NCI-H187 (cell line): ENCODE data around the gene LIMS3.
"Not testable (repeated sequence)": the region's sequence is repeated elsewhere in the genome, so short reads cannot be mapped to it uniquely, and the experiment has no call there.

Experiments used
- DNase-seq, 2 experiments: peaks; one replicate each; lab custom pipeline; 2025; lab: John Stamatoyannopoulos, UW

The LIMS3 gene, protein sequence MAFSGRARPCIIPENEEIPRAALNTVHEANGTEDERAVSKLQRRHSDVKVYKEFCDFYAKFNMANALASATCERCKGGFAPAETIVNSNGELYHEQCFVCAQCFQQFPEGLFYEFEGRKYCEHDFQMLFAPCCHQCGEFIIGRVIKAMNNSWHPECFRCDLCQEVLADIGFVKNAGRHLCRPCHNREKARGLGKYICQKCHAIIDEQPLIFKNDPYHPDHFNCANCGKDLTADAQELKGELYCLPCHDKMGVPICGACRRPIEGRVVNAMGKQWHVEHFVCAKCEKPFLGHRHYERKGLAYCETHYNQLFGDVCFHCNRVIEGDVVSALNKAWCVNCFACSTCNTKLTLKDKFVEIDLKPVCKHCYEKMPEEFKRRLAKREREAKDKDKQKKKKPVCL

DNA sequence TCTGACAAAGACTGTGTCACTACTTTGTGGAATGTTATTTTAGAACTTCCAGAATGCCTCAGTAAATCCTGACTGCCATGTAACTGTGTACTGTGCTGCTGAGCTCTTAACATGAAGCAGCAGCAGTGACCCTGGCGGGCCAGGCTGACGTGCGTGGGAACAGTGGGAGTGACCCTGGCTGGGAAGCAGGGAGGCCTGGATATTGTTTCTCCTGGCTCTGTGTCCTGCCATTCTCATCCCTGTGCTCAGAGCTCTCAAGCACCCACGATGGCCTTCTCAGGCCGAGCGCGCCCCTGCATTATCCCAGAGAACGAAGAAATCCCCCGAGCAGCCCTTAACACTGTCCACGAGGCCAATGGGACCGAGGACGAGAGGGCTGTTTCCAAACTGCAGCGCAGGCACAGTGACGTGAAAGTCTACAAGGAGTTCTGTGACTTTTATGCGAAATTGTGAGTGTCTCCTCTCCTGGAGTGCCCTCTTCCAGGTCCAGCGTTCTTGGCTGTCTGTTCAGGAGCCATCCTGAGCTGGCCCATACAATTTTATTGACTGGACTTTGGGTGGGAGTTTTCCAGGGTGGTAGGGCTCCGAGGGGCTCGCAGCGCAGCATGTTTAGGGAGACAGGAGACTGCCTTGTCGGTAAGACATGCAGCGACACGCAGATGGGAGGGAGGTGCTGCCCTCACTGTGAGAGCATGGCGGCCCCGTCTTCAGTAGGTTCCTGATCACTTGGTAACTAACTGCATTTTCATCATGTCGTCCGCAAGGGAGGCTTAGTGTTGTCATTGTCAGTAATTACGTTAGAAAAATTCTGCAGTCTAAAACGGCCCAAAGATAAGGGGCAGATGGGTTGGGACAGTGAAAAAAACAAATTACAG, at the start of gene LIMS3:
LIMS3 (plus strand) TSS at position 227 of the 875 bp plus-strand sequence; CDS start at position 268, 41 bp downstream.
- DNase-seq = not testable (repeated sequence)

DNA sequence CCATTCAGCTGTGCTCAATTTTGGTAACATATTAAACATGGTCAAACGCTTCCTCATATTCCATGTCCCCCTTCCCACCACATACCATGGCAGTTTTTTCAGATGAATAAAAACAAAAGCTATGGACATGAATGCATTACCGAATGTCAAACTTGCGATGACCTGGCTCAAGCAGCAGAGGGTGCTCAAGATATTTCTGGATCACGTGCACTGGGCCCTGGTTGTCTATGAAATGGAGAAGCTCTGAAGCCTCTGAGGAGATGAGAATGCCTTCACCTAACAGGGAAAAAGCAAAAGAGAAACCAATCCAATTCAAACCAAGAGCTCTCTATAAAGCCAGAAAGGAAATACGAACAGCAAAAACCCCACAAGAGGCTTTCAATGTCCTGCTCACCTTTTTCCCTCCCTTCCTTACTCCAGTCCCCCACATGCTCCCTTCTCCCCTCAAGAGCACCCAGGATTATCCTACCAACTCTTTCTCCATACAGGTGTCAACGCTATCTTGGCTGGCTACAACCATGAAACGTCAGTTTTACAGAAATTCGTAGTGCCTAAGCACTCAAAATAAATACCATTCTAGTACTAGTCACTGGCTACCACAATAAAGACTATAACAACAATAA, 27.2 kb upstream of the LIMS3 start:
- not testable (repeated sequence) for DNase-seq

DNA sequence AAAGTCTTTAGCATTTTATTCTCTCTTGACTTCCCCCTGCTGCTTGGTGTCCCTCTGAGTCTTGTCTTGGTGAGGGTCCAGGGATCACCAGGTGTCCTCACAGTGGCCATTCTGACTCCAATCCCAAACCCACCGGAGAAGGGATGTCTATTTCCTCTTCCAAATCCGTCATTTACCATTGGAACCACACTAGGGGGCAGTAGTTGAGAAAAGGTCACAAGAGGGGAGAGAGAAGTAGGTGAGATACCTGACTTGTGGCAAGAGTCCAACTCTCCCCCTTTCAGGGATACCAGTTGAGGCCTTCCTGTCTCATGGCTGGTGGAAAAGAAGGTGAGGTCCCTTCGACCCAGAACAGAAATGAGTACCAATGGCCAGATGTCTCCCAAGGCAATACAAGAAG, 21.9 kb upstream of the LIMS3 start:
- DNase-seq = not testable (repeated sequence)

DNA sequence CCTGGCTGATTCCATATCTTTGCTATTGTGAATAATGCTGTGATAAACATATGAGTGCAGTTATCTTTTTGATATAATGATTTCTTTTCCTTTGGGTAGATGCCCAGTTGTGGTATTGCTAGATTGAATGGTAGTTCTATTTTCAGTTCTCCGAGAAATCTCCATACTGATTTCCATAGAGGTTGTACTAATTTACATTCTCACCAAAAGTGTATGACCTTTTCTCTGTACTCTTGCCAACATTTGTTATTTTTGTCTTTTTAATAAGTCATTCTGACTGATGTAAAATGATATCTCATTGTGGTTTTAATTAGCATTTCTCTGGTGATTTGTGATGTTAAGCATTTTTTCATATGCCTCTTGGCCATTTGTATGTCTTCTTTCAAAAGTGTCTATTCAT, 16.4 kb upstream of the LIMS3 start:
- not testable (repeated sequence) for DNase-seq

DNA sequence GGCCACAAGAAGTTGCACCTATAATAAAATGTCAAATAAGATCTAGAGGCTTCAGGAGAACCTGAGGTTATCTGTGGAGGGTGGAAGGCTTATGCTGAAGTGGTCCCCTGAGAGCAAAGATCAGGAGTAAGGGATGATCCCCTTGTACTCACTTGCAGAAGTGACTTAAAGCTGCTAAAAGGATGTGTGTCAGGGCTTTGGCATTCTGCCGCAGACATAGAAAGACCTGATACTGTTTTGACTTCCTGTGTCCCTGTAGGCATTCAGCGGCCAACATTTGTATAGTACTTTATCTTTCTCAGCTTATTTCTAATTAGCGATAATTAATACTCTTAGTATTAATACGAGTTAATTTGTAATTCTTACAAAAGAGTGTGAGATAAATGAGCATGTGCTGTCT, 10.1 kb upstream of the LIMS3 start:
- not testable (repeated sequence) for DNase-seq

DNA sequence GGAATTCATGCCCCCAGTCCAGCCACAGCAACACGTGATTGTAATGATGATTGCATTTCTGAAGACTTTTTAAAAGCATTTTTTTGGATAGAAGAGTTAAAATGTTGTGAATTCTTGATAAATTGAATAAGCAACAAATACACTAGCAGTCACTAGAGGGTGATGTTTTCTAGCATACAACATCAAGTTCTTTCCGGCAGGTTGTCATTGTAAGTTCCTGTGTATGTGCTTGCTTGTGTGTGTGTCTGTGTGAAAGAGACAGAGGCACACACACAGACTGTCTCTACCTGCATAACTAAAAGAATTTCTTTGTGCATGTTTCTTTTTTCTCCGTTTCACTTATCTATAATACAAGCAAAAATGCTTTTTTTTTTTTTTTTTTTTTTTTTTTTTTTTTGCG, 8.6 kb upstream of the LIMS3 start:
- DNase-seq = not testable (repeated sequence)

DNA sequence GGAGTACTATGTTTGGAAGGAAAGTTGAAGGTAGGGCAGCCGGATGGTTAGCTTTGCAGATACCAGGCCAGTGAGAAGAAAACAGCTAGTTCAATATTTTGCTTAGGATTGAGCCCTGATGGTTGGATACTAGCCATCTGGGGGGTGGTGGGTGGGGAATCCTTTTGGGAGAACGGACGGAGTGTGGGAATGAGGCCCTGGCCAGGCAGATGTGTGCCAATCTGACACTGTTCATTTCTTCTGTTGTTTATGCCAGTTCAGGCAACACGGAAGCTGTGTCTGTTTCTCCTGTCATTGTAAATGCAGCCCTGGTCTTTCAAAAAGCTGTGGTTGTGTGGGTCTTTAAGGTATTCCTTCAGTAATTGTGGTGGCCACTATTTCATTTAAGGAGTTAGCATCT, 7.5 kb upstream of the LIMS3 start:
- not testable (repeated sequence) for DNase-seq

DNA sequence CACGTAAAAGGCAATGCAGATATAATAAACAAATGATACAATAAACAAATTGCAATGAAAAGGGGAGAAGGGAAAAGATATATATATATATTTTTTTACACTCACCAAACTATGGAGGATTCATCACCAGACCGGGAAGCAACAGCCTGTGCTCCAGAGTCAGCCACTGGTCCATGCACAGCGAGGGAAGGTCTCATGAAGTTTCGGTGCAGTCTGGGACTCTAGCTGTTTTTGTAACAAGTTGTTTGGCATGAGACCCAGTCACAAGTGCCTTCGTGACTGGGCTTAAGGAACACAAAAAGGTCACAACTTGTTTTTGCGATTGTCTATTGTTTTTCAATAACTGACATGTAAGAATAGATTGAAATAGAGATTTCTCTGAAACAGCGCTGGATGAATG, 4.8 kb upstream of the LIMS3 start:
- DNase-seq = not testable (repeated sequence)

DNA sequence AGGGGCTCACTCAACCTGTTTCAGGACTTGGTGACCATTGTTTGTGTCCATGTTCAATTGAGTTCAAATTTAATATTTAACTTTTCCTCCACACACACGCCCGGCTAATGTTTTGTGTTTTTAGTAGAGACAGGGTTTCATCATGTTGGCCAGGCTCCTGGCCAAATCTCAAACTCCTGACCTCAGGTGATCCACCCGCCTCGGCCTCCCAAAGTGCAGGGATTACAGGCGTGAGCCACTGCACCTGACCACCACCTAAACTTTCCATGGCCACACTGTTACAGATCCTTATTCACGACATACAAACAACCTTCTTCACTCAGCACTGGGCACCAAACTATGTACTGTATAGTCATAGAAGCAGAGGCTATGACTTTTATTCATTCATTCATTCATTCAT, 4.3 kb upstream of the LIMS3 start:
- DNase-seq = not testable (repeated sequence)

DNA sequence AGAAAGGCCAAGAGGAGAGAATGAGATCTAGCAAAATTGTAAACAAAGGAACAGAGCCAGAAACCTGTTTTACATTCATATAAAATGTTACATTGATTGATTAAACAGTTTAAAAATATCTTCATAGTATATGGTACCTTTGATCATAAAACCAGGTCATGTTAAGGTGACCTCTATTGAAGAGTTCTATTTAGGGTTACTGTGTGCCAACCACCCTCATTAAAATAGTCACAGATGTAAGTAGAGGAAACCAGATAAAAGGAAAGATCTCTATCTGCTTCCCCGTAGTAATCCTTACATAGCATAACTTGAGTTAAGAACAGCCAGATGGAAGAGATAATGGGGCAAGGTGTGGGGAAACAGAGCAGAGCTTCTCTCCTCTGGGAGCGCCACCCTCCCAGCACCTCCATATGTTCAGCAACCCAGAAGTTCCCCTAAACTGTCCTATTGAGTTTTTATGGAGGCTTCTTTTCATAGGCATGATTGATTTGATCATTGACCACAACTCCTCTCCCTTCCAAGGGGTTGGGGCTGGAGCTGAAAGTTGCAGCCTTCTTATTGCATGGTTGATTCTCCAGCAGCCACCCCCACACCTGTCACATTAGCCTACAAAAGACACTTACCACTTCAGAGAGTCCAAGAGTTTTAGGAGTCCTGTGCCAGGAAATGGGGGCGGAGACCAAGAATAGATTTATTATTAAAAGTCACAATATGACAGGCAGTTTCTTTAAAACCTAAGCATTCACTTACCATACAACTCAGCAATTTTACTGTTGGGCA, 3.2 kb upstream of the LIMS3 start:
- not testable (repeated sequence) for DNase-seq

DNA sequence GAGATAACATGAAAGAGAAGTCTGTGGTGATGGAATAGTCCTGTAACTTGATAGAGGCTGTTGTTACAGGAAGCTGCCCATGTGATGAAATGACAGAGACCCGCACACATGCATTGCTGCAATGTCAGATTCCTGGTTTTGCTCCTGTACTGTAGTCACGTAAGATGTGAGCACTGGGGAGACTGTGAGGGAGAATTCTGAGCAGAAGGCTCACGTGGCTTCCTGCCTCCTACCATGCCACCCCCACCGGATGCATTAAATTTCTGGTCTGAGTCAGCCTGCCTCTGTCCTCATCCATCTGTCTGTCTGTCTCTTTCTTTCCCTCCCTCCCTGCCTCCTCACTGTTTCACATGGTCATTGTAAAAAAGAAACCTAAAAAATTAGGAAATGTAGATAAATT, 2.3 kb upstream of the LIMS3 start:
- not testable (repeated sequence) for DNase-seq

DNA sequence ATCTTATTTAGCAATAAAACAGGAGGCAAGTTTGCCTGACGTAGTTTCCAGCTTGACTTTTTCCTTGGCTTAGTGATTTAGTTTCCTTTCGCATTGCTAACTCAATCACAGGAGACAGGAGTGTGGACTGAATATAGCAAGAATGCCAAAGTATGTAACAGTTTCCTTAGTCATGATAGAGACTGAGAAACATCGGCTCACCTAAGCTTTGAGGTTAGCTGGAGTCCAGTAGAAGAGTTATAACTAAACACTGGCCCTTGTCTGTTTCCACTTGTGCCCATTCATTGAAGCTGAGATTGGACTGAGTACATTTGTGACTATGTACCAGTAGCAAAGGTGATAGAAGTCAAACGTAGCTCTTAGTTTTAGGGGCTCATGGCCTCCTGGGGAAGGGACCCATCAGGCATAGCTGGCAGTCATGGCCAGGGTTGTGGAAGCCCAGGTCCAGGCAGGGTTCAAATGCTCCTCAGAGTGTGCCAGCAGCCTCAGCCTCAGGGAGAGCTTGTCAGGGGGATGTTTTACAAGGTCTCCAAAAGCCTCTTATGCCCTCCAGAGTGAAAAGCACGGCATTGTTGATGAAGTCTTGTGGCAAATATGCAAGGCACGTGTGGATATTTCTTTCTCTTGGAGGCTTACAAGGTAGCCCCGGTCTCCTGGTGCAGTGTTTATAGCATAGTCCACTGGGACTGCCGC, 573 bp upstream of the LIMS3 start:
- not testable (repeated sequence) for DNase-seq

DNA sequence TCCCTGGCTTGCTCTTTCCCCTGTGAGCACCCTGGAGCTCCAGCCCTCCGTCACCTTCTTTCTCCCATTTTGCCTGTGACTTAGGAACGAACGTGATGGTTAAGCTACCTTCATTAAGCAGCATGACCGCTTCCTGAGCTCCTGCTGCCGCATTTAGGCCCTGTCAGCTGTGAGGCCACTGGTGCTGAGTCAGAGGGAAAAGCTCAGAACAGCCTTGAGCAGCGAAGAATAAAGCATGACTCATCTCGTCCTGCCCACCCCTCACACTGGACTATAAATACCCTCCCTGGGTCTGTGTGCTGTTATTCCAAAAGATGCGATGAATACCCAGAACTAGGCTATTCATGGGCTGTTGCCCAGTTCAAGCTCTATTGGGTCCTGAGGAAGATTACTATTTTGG, 7.3 kb downstream of the LIMS3 start:
- not testable (repeated sequence) for DNase-seq

DNA sequence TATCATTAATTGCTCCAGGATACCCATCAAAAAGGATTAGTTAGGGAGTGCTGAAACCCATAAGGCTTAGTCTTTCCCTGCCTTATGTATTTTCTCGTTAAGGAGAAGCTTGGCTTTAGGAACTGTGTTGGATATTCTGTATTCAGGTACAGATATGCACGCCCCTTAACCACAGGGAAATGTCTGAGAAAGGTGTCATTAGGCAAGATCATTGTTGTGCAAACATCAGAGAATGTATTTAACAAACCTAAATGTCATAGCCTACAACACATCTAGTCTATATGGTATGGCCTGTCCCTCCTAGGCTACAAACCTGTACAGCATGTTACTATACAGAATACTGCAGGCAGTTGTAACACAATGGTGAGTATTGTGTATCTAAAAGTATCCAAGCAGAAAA, 10.1 kb downstream of the LIMS3 start:
- not testable (repeated sequence) for DNase-seq

DNA sequence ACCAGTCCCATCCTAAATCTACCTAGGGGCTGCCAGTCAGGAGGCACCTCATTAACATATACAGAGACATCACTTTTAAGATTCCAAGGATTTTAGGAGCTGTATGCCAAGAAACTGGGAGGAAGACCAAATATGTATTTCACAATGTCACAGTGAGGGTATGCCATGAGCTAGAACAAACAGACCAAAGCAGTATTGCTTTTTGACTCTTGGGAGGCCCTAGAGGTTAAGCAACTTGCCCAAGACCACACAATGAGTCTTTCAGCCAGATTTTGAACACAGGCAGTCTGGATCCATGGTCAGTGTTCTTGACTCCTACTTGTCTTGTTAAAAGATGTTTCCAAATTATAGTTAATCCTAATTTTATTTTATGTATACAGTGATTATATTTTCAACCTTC, 12.3 kb downstream of the LIMS3 start:
- DNase-seq = not testable (repeated sequence)

DNA sequence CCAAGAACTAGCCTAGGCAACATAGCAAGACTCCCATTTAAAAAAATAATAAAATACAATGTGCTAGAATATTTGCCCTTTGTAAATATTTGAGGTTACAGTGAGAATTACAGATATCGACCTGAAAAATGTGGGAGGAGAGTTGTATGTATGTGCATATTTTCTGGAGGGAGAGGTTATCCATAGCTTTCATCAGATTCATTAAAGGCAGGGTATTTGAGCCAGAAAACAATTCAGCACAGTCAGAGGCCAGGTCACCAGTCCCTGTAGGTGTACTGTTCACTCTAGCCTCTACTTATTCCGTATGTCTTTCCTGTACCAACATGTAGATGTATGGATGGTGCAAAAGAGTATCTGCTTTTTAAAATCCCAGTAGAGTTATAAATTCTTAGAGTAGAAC, 15.4 kb downstream of the LIMS3 start:
- DNase-seq = not testable (repeated sequence)

DNA sequence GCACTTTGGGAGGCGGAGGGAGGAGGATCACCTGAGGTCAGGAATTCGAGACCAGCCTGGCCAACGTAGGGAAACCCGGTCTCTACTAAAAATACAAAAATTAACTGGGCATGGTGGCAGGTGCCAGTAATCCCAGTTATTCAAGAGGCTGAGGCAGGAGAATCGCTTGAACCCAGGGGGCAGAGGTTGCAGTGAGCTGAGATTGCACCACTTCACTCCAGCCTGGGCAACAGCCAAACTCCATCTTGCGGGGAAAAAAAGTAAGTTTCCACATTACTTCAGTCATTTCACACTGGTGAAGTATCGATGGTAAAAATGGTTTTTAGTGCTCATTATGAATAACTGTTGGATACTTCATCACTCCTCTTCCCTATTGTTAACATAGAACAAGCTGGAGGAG, 16.1 kb downstream of the LIMS3 start:
- DNase-seq = not testable (repeated sequence)

DNA sequence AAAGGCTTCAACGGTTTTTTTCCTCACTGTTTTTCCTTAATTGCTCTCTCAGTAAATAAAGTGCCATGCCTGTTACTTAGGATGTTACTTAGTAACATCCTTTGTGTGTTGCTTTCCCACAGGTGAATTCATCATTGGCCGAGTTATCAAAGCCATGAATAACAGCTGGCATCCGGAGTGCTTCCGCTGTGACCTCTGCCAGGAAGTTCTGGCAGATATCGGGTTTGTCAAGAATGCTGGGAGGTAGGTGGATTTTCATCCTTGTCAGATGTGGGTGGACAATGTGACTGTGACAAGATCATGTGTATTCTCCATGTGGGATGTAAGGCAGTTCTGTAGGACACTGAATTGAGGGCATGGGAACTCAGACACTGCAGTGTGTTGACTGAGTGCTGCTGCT, 17.3 kb downstream of the LIMS3 start:
- not testable (repeated sequence) for DNase-seq

DNA sequence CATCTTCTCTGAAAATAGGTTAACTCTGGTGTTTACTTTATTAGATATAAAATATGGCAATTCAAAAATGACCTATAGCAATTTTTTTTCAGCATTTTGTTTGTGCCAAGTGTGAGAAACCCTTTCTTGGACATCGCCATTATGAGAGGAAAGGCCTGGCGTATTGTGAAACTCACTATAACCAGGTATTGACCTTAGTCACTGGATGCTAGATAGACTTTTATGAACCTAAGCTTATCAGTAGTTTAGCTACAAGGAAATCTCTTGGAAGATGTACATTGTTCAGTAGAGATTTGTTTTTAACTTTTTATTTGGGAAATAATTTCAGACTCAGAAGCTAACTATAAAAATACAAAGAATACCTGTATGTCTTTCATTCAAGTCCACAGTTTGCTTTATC, 21.7 kb downstream of the LIMS3 start:
- not testable (repeated sequence) for DNase-seq

DNA sequence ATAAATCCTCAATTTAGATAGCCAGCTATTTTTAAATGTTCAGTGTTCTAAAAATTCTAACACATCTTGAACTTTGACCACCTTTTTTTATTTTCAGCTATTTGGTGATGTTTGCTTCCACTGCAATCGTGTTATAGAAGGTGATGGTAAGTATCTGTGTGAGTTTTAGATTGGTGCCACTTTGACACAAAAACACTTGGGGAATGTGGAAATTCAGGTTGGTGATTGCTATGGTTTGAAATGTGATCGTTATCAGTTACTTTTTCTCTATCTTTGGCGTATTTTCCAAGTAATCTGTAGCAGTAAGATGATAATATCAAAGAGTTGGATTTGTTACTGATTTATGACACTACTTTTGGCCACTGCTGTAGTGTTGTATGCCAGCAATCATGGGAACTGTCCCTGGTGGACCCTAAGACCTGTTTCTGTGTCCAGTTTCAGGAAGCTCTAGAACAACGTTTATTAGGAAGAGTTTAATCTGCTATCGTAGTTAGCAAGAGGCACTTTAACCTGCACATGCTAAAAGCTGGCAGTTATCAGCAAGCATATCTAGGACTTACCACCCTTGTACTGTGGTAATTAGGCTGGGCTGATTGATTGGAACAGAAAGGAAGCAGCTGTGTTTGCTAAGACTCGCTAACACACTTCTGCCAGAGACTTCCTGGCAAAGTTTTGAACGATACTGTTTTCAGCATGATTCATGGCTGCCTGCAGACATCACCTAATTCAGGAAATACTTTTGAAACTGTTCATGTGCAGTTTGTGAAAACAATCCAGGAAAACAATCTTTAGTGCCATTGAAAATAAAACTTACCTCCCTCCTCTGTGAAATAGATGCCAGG, 23.3 kb downstream of the LIMS3 start:
- not testable (repeated sequence) for DNase-seq
